ENCODE measurements around the gene FCN1.

Gene FCN1

GRCh38 chr9:134891053-134891452, 26.7 kb downstream of the FCN1 start:
- DNase-seq (ENCODE audit: low read depth), result no peak

GRCh38 chr9:134890155-134890495, 27.6 kb downstream of the FCN1 start:
- no peak for DNase-seq (ENCODE audit: low read depth)

- DNase-seq (ENCODE audit: low read depth), result no peak
Measured at GRCh38 chr9:134889386-134890154, 28.1 kb downstream of the FCN1 start.

GRCh38 chr9:134888603-134889190, 29.0 kb downstream of the FCN1 start:
- DNase-seq (ENCODE audit: low read depth), result no peak

GRCh38 chr9:134887686-134888602, 29.8 kb downstream of the FCN1 start:
- no peak for DNase-seq (ENCODE audit: low read depth)

- no peak for DNase-seq (ENCODE audit: low read depth)
Measured at GRCh38 chr9:134887219-134887618, 30.5 kb downstream of the FCN1 start.

GRCh38 chr9:134886413-134886913, 31.2 kb downstream of the FCN1 start:
- DNase-seq (ENCODE audit: low read depth), result no peak

GRCh38 chr9:134885679-134886412, 31.9 kb downstream of the FCN1 start:
- no peak for DNase-seq (ENCODE audit: low read depth)

GRCh38 chr9:134885001-134885678, 32.6 kb downstream of the FCN1 start:
- no peak for DNase-seq (ENCODE audit: low read depth)

GRCh38 chr9:134884492-134884891, 33.2 kb downstream of the FCN1 start:
- no peak for DNase-seq (ENCODE audit: low read depth)

- DNase-seq (ENCODE audit: low read depth), result no peak
Measured at GRCh38 chr9:134883040-134883782, 34.5 kb downstream of the FCN1 start.

- DNase-seq (ENCODE audit: low read depth), result no peak
Measured at GRCh38 chr9:134882204-134882785, 35.4 kb downstream of the FCN1 start.

- DNase-seq (ENCODE audit: low read depth), result no peak
Measured at GRCh38 chr9:134881313-134881670, 36.4 kb downstream of the FCN1 start.

GRCh38 chr9:134880484-134881312, 37.0 kb downstream of the FCN1 start, which contains the start of gene FCN2:
Gene FCN2 (plus strand): TSS chr9:134880810. CDS start chr9:134880822, 12 bp downstream.
- DNase-seq (ENCODE audit: low read depth), result no peak

GRCh38 chr9:134879664-134880483, 37.8 kb downstream of the FCN1 start:
- no peak for DNase-seq (ENCODE audit: low read depth)

- DNase-seq (ENCODE audit: low read depth), result no peak
Measured at GRCh38 chr9:134877541-134877940, 40.2 kb downstream of the FCN1 start.

- no peak for DNase-seq (ENCODE audit: low read depth)
Measured at GRCh38 chr9:134875371-134875770, 42.3 kb downstream of the FCN1 start.

GRCh38 chr9:134872482-134873231, 45.1 kb downstream of the FCN1 start:
- DNase-seq (ENCODE audit: low read depth), result no peak
